Heart left ventricle (tissue), 13 donors: ENCODE results near the gene RPTOR.

Experiments
- POLR2A ChIP-seq, 2 donors: fragments of 450-650 bp; IDR thresholded peaks; one replicate each; pipeline ENCODE4 v1.6.1; 2017; ENCODE audit warnings: antibody characterized with exemption in 2 of 2, mild to moderate bottlenecking in 2 of 2, moderate library complexity in 2 of 2
- TF ChIP-seq, protein P1 (sequence below), 12 donors: fragments of 200-600 bp; sonication (generic) in 4 of 12; IDR thresholded peaks; one replicate each; pipeline versions ENCODE4 v1.5.0 to v1.8.0; 2018 to 2022; ENCODE audit warnings: antibody characterized with exemption in 12 of 12, mild to moderate bottlenecking in 5 of 12
- donor health status: ischemic (EF 13 %, LVEDD 7.1; RV severe dilation, severe dysfunction).
- donor health status: DM: no; HTN: yes; CAD: no.
- donor health status: DM: no; HTN: no; CAD: no.
- donor health status: ischemic (EF 25% LVEDD 6.9; RV normal size, moderate dysfunction).
- donor health status: ischemic (EF 25% LVEDD 5.7; RV mildly dilated, moderate dysfunction).
- donor health status: ischemic (EF 35%, LVEDD 5.7; RV mildly dilated, moderate dysfunction).
- donor health status: nonischemic (EF 11% LVEDD 7.7; RV severe dilation, severe dysfunction).
- donor health status: DM: yes; HTN: yes; CAD: no.
- donor health status: PGD.
- donor health status: ischemic (EF 29% LVEDD 5.4; RV normal size, mild dysfunction).
- donor health status: nonischemic (EF 23%, LVEDD 6.1; RV moderate dilation, normal function).

DNA sequence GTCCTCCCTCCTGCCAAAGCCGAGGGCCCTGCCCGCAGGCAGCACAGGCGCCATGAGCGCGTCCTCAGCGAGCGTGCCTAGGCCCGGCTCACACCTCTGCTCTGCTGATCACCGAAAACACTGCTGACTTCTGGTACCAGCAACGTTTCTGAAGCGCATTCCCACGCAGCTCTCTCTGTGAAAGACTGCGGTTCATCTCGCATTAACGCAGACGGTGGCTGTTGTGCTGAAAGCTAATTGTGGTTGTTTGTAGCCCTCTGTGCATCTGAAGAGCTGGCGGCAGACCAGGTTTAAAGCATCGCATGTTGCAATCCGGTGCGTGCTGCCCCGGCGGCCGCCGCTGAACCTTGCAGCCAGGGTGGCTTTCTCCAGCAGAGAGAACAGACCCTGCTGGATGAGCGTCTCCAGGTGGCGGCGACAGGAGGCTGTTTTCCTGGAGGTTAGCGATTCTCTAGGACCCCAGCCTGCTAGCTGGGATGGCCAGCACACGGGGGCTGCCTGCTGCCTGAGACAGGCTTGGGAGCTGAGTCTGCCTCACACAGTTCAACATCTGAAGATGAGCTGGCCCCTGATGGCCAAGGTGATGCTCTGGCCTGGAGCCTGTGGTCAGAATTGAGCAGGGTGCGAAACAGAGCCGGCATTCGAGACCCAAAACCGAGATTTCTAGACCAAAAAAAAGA is 397.2 kb downstream of the RPTOR start:
- TF ChIP-seq, protein P1, sequence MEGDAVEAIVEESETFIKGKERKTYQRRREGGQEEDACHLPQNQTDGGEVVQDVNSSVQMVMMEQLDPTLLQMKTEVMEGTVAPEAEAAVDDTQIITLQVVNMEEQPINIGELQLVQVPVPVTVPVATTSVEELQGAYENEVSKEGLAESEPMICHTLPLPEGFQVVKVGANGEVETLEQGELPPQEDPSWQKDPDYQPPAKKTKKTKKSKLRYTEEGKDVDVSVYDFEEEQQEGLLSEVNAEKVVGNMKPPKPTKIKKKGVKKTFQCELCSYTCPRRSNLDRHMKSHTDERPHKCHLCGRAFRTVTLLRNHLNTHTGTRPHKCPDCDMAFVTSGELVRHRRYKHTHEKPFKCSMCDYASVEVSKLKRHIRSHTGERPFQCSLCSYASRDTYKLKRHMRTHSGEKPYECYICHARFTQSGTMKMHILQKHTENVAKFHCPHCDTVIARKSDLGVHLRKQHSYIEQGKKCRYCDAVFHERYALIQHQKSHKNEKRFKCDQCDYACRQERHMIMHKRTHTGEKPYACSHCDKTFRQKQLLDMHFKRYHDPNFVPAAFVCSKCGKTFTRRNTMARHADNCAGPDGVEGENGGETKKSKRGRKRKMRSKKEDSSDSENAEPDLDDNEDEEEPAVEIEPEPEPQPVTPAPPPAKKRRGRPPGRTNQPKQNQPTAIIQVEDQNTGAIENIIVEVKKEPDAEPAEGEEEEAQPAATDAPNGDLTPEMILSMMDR (IDR thresholded peaks at IDR 0.05), result peak in 1 of 12 donors; percentile 7
- TF ChIP-seq POLR2A (IDR thresholded peaks at IDR 0.05), result no peak
